B cell (primary cell): Measurements from ENCODE around the gene ANK3.

Source experiments
- CTCF ChIP-seq: fragments of 200-600 bp; IDR thresholded peaks from one replicate; pipeline ENCODE4 v1.8.0; 2022; ENCODE audit warnings: antibody characterized with exemption, mild to moderate bottlenecking
- EZH2 ChIP-seq: IDR thresholded peaks from 2 replicates; pipeline ENCODE4 v1.6.1; 2012; ENCODE audit warnings: borderline replicate concordance, low read depth, mild to moderate bottlenecking, moderate library complexity, low read length; ENCODE audit not compliant: insufficient read depth, poor library complexity, severe bottlenecking

GRCh38 chr10:60023155-60023877, 366.4 kb downstream of the ANK3 start:
- TF ChIP-seq CTCF = no peak
- TF ChIP-seq EZH2 = no peak
